H9 (cell line): ENCODE data around the gene HDHD3. TPM values are rescaled to one million over a fixed set of nuclear protein-coding genes. Genes with fewer than 3 reads are reported as not detected.

ENCODE experiments used
- DNase-seq: peaks from one replicate; pipeline ENCODE4 v3.0.0-alpha.2; 2017
- H2AFZ ChIP-seq: one replicate; pipeline ENCODE4 v1.6.1; 2013; ENCODE audit warnings: mild to moderate bottlenecking, low read length, control low read depth, moderate library complexity
- H2AK5ac ChIP-seq: 2 replicates; pipeline ENCODE4 v1.6.1; 2013; ENCODE audit warnings: low read length, control low read depth, mixed read lengths; ENCODE audit not compliant: insufficient read length
- H2BK120ac ChIP-seq: one replicate; pipeline ENCODE4 v1.6.1; 2013; ENCODE audit warnings: low read depth, mild to moderate bottlenecking, low read length, control low read depth, inconsistent platforms; ENCODE audit not compliant: poor library complexity, severe bottlenecking
- H2BK12ac ChIP-seq: 2 replicates; pipeline ENCODE4 v1.6.1; 2013; ENCODE audit warnings: low read length, control low read depth, mixed read lengths, low read depth; ENCODE audit not compliant: insufficient read length
- H2BK15ac ChIP-seq: 2 replicates; pipeline ENCODE4 v1.6.1; 2013; ENCODE audit warnings: low read depth, low read length, control low read depth
- H2BK20ac ChIP-seq: one replicate; pipeline ENCODE4 v1.6.1; 2013; ENCODE audit warnings: low read depth, mild to moderate bottlenecking, low read length, control low read depth, inconsistent platforms; ENCODE audit not compliant: poor library complexity, severe bottlenecking
- H2BK5ac ChIP-seq: 2 replicates; pipeline ENCODE4 v1.6.1; 2013; ENCODE audit warnings: low read length, control low read depth, mixed read lengths; ENCODE audit not compliant: insufficient read length
- H3K14ac ChIP-seq: 2 replicates; pipeline ENCODE4 v1.6.1; 2013; ENCODE audit warnings: low read length, control low read depth; ENCODE audit not compliant: insufficient read depth
- H3K18ac ChIP-seq: 2 replicates; pipeline ENCODE4 v1.6.1; 2013; ENCODE audit warnings: low read depth, mild to moderate bottlenecking, mixed read lengths, low read length, control low read depth; ENCODE audit not compliant: insufficient read length
- H3K23ac ChIP-seq: 2 replicates; pipeline ENCODE4 v1.6.1; 2013; ENCODE audit warnings: low read length, control low read depth, mixed read lengths, low read depth; ENCODE audit not compliant: insufficient read length
- H3K23me2 ChIP-seq: 2 replicates; pipeline ENCODE4 v1.6.1; 2013; ENCODE audit warnings: low read depth, mild to moderate bottlenecking, mixed read lengths, low read length, control low read depth; ENCODE audit not compliant: insufficient read length, poor library complexity, severe bottlenecking
- H3K27ac ChIP-seq: 2 replicates; pipeline ENCODE4 v1.5.1; 2013; ENCODE audit warnings: low read length, control low read depth, mixed read lengths, low read depth; ENCODE audit not compliant: insufficient read length
- H3K27me3 ChIP-seq: 2 replicates; pipeline ENCODE4 v1.6.1; 2013; ENCODE audit warnings: low read length, control low read depth, inconsistent platforms; ENCODE audit not compliant: insufficient read depth
- H3K4ac ChIP-seq: 2 replicates; pipeline ENCODE4 v1.6.1; 2013; ENCODE audit warnings: low read depth, mild to moderate bottlenecking, control low read depth, inconsistent platforms, low read length, moderate library complexity
- H3K4me1 ChIP-seq: 2 replicates; pipeline ENCODE4 v1.6.1; 2013; ENCODE audit warnings: low read length, control low read depth, inconsistent platforms; ENCODE audit not compliant: insufficient read depth
- H3K4me2 ChIP-seq: 2 replicates; pipeline ENCODE4 v1.6.1; 2013; ENCODE audit warnings: low read length, control low read depth, mixed read lengths; ENCODE audit not compliant: insufficient read length, insufficient read depth
- H3K56ac ChIP-seq: 2 replicates; pipeline ENCODE4 v1.6.1; 2013; ENCODE audit warnings: low read depth, mild to moderate bottlenecking, mixed read lengths, low read length, control low read depth; ENCODE audit not compliant: insufficient read length
- H3K79me1 ChIP-seq: 2 replicates; pipeline ENCODE4 v1.6.1; 2013; ENCODE audit warnings: low read depth, mild to moderate bottlenecking, moderate library complexity, low read length, control low read depth, inconsistent platforms; ENCODE audit not compliant: insufficient read depth, poor library complexity, severe bottlenecking
- H3K79me2 ChIP-seq: 2 replicates; pipeline ENCODE4 v1.6.1; 2013; ENCODE audit warnings: low read length, control low read depth, inconsistent platforms; ENCODE audit not compliant: insufficient read depth
- H3K9ac ChIP-seq: 2 replicates; pipeline ENCODE4 v1.6.1; 2013; ENCODE audit warnings: low read length, control low read depth, mixed read lengths; ENCODE audit not compliant: insufficient read length; ENCODE audit errors: extremely low read depth
- H3K9me3 ChIP-seq: one replicate; pipeline ENCODE4 v1.6.1; 2013; ENCODE audit warnings: low read depth, low read length, inconsistent platforms; ENCODE audit not compliant: control insufficient read depth
- H3T11ph ChIP-seq: one replicate; pipeline ENCODE4 v1.6.1; 2013; ENCODE audit warnings: mild to moderate bottlenecking, low read length, control low read depth, inconsistent platforms
- H4K20me1 ChIP-seq: one replicate; pipeline ENCODE4 v1.6.1; 2013; ENCODE audit not compliant: control insufficient read depth, insufficient read length, insufficient read depth
- H4K5ac ChIP-seq: 2 replicates; pipeline ENCODE4 v1.6.1; 2013; ENCODE audit warnings: low read depth, mild to moderate bottlenecking, mixed read lengths, low read length, control low read depth; ENCODE audit not compliant: insufficient read length
- H4K8ac ChIP-seq: replicated peaks from 2 replicates; pipeline ENCODE4 v1.6.1; 2013; ENCODE audit warnings: low read length, control low read depth, mixed read lengths, low read depth; ENCODE audit not compliant: insufficient read length
- H4K91ac ChIP-seq: 2 replicates; pipeline ENCODE4 v1.6.1; 2013; ENCODE audit warnings: low read depth, mild to moderate bottlenecking, moderate library complexity, mixed read lengths, low read length, control low read depth; ENCODE audit not compliant: insufficient read length
- H3K27ac Mint-ChIP-seq, 3 experiments: 2 replicates in 2 of 3; 3 replicates in 1 of 3; pipeline ENCODE4 v1.8.0; 2020 to 2021; ENCODE audit warnings: mixed read lengths in 3 of 3, mild to moderate bottlenecking in 1 of 3, moderate library complexity in 1 of 3
- H3K27me3 Mint-ChIP-seq: 2 replicates; pipeline ENCODE4 v1.8.0; 2021; ENCODE audit warnings: low read depth, mild to moderate bottlenecking, moderate library complexity, mixed read lengths
- H3K36me3 Mint-ChIP-seq, 3 experiments: 2 replicates in 2 of 3; 3 replicates in 1 of 3; pipeline ENCODE4 v1.8.0; 2020 to 2021; ENCODE audit warnings: low read depth in 3 of 3, mixed read lengths in 3 of 3; ENCODE audit not compliant: insufficient read depth in 1 of 3
- H3K4me1 Mint-ChIP-seq, 2 experiments: 2 replicates each; pipeline ENCODE4 v1.8.0; 2020; ENCODE audit warnings: mixed read lengths in 2 of 2
- H3K4me3 Mint-ChIP-seq, 2 experiments: 2 replicates in 1 of 2; 3 replicates in 1 of 2; pipeline ENCODE4 v1.8.0; 2020 to 2021; ENCODE audit warnings: mild to moderate bottlenecking in 2 of 2, mixed read lengths in 2 of 2, moderate library complexity in 1 of 2
- H3K9me3 Mint-ChIP-seq, 2 experiments: 2 replicates in 1 of 2; 3 replicates in 1 of 2; pipeline ENCODE4 v1.8.0; 2020; ENCODE audit warnings: mild to moderate bottlenecking in 2 of 2, mixed read lengths in 2 of 2, moderate library complexity in 1 of 2
- WGBS: extraction: QIAGEN DNeasy Blood & Tissue Kit; methylation state at CpG from one replicate; pipeline ENCODE4 v1.1.7; 2013; ENCODE audit warnings: missing lambda C conversion rate, low lambda C conversion rate, mixed read lengths; ENCODE audit not compliant: insufficient read length; ENCODE audit errors: extremely low coverage; 5-methylcytosine and 5-hydroxymethylcytosine counted together
- total RNA-seq: library from RNA; stranded (reverse); gene quantifications from 2 replicates; pipeline ENCODE4 v1.2.1, GENCODE V29; 2021
- TF ChIP-seq, protein P1 (sequence below): fragments of 200-600 bp; sonication (generic); conservative IDR thresholded peaks from 3 replicates; pipeline ENCODE4 v1.8.0; 2021; ENCODE audit warnings: antibody characterized with exemption, mild to moderate bottlenecking

HDHD3 gene
- total RNA-seq, 1 experiment from 2014 or later, result 10.9 TPM

DNA sequence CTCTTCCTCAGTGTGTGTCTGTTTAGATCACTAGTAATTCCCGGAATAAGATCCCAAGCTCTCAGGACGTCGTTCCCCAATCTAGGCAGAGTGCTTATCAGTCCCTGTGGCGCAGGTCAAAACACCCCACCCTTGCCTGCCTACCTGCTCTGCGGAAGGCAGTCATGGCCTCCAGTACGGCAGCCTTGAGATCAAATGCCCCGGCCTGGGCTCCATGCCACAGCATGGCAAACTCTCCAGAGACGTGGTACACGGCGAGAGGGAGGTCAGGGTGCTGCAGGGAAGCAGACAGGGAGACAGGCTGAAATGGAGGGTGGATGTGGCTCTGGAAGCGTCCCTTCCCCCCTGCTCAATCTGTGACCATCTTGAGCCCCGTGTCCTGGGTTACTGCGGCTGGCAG, 12.0 kb upstream of the HDHD3 start:
- Mint-ChIP-seq H3K4me3 (no peak overlapping the region), H3K36me3 (peaks cover 3 to 47% (median 35%) of the 10 kb centered on the region in 3 experiments; a peak in 5 of 7 replicates), H3K27ac (no peak overlapping the region; a peak in 1 of 7 replicates), H3K4me1 (no peaks in the 10 kb centered on the region), H3K27me3 (no peaks in the 10 kb centered on the region), H3K9me3 (no peaks in the 10 kb centered on the region)
- H2BK12ac ChIP-seq, result no peak overlapping the region
- H4K8ac ChIP-seq, result no peak overlapping the region
- TF ChIP-seq, protein P1, sequence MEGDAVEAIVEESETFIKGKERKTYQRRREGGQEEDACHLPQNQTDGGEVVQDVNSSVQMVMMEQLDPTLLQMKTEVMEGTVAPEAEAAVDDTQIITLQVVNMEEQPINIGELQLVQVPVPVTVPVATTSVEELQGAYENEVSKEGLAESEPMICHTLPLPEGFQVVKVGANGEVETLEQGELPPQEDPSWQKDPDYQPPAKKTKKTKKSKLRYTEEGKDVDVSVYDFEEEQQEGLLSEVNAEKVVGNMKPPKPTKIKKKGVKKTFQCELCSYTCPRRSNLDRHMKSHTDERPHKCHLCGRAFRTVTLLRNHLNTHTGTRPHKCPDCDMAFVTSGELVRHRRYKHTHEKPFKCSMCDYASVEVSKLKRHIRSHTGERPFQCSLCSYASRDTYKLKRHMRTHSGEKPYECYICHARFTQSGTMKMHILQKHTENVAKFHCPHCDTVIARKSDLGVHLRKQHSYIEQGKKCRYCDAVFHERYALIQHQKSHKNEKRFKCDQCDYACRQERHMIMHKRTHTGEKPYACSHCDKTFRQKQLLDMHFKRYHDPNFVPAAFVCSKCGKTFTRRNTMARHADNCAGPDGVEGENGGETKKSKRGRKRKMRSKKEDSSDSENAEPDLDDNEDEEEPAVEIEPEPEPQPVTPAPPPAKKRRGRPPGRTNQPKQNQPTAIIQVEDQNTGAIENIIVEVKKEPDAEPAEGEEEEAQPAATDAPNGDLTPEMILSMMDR, result no peak
- H3T11ph ChIP-seq, result no peak overlapping the region
- no peak overlapping the region for H3K23ac ChIP-seq
- no peak overlapping the region for H3K18ac ChIP-seq
- no peak for DNase-seq
- H4K91ac ChIP-seq, result no peak overlapping the region
- no peak overlapping the region for H3K9ac ChIP-seq
- H3K27me3 ChIP-seq, result no peaks in the 10 kb centered on the region
- H3K56ac ChIP-seq, result no peak overlapping the region
- no peak overlapping the region for H2BK15ac ChIP-seq
- no peak overlapping the region for H3K4me2 ChIP-seq
- H3K9me3 ChIP-seq, result no peaks in the 10 kb centered on the region
- no peak overlapping the region for H2AFZ ChIP-seq
- no peaks in the 10 kb centered on the region for H3K79me2 ChIP-seq
- no peak overlapping the region for H3K4ac ChIP-seq
- no peak overlapping the region for H2AK5ac ChIP-seq
- no peak overlapping the region for H4K5ac ChIP-seq
- no peaks in the 10 kb centered on the region for H3K4me1 ChIP-seq
- no peak overlapping the region for H2BK120ac ChIP-seq
- no peaks in the 10 kb centered on the region for H3K23me2 ChIP-seq
- no peak overlapping the region for H3K27ac ChIP-seq
- no CpG with 5 or more reads among the region's 13 CpGs for WGBS
- H4K20me1 ChIP-seq, result no peaks in the 10 kb centered on the region
- no peak overlapping the region for H3K14ac ChIP-seq
- no peak overlapping the region for H2BK5ac ChIP-seq
- no peaks in the 10 kb centered on the region for H3K79me1 ChIP-seq
- no peak overlapping the region for H2BK20ac ChIP-seq
